Activated CD8-positive, alpha-beta T cell treated with anti-CD3 and anti-CD28 coated beads for 36 hours (primary cell): ENCODE data around the gene ARSA. TPM values are rescaled to one million over a fixed set of nuclear protein-coding genes. Genes with fewer than 3 reads are reported as not detected.
"Not testable (repeated sequence)": the region's sequence is repeated elsewhere in the genome, so short reads cannot be mapped to it uniquely, and the experiment has no call there.

Source experiments
- ATAC-seq: fragments of 200-7000 bp; cut with Tn5 transposase; one replicate; pipeline ENCODE4 v1.10.0; 2021; ENCODE audit warnings: mild to moderate bottlenecking, moderate library complexity
- CTCF ChIA-PET: fragments of 350-600 bp; sonication (Branson Sonifier 250); formaldehyde crosslinking; loops from one replicate; lab custom pipeline; 2021; ENCODE audit warnings: antibody characterized with exemption; lab: Charles Lee
- POLR2A ChIA-PET: fragments of 350-600 bp; sonication (Branson Sonifier 250); formaldehyde crosslinking; loops from one replicate; lab custom pipeline; 2021; ENCODE audit warnings: antibody characterized with exemption; lab: Charles Lee
- DNase-seq: peaks from one replicate; pipeline ENCODE4 v3.0.0-alpha.2; 2020
- H3K27ac Mint-ChIP-seq: one replicate; pipeline ENCODE4 v1.8.0; 2021; ENCODE audit warnings: mild to moderate bottlenecking, mixed read lengths
- H3K27me3 Mint-ChIP-seq: one replicate; pipeline ENCODE4 v1.8.0; 2021; ENCODE audit warnings: mixed read lengths
- H3K36me3 Mint-ChIP-seq: one replicate; pipeline ENCODE4 v1.8.0; 2021; ENCODE audit warnings: low read depth, mixed read lengths
- H3K4me1 Mint-ChIP-seq: one replicate; pipeline ENCODE4 v1.8.0; 2021; ENCODE audit warnings: low read depth, mixed read lengths
- H3K4me3 Mint-ChIP-seq: one replicate; pipeline ENCODE4 v1.8.0; 2021; ENCODE audit warnings: mild to moderate bottlenecking, moderate library complexity, mixed read lengths
- H3K9me3 Mint-ChIP-seq: one replicate; pipeline ENCODE4 v1.8.0; 2021; ENCODE audit warnings: mixed read lengths
- CTCF ChIP-seq: fragments of 200-600 bp; IDR thresholded peaks from one replicate; pipeline ENCODE4 v1.8.0; 2022; ENCODE audit warnings: antibody characterized with exemption, mild to moderate bottlenecking
- intact Hi-C: fragments of 100-400 bp; cut with micrococcal nuclease; formaldehyde crosslinking; loops from one replicate; pipeline ENCODE4 v1.10.0; 2022
- total RNA-seq, 2 experiments: library from RNA; stranded (reverse); gene quantifications; one replicate each; pipeline ENCODE4 v1.2.3, GENCODE V29; 2021

The ARSA gene
- total RNA-seq, 2 experiments from 2014 or later, result 11.6 to 11.8 TPM

- Mint-ChIP-seq H3K27ac (no peak overlapping the region), H3K36me3 (peaks cover 1% of the 10 kb centered on the region), H3K27me3 (peaks cover 5% of the 10 kb centered on the region), H3K9me3 (peaks cover 2% of the 10 kb centered on the region), H3K4me3 (no peak overlapping the region), H3K4me1 (no peaks in the 10 kb centered on the region)
- no peak for ATAC-seq
- ChIA-PET POLR2A (no interaction called here), CTCF (no interaction called here)
- no peak for DNase-seq
- TF ChIP-seq CTCF, result no peak
- intact Hi-C loops, result no loop called here
Measured at GRCh38 chr22:50653256-50653655, 25.3 kb upstream of the ARSA start.

- CTCF ChIA-PET, POLR2A ChIA-PET, H3K9me3 Mint-ChIP-seq, intact Hi-C loops, H3K27ac Mint-ChIP-seq, H3K36me3 Mint-ChIP-seq, ATAC-seq, DNase-seq, H3K4me1 Mint-ChIP-seq, H3K4me3 Mint-ChIP-seq, H3K27me3 Mint-ChIP-seq: not testable (repeated sequence)
Measured at GRCh38 chr22:50643821-50644101, 15.8 kb upstream of the ARSA start.

- H3K4me3 Mint-ChIP-seq, ATAC-seq, DNase-seq, H3K27me3 Mint-ChIP-seq, H3K4me1 Mint-ChIP-seq, intact Hi-C loops, CTCF ChIA-PET, H3K36me3 Mint-ChIP-seq, H3K27ac Mint-ChIP-seq, H3K9me3 Mint-ChIP-seq: not testable (repeated sequence)
- POLR2A ChIA-PET, result interaction anchor here (0.7 kb wide), 1 partner anchor 405 kb away, joined by 4 read pairs; no protein-coding TSS in a partner anchor
Measured at GRCh38 chr22:50643021-50643820, 15.3 kb upstream of the ARSA start.

- peak; percentile 20 for DNase-seq
- no peak for TF ChIP-seq CTCF
- ChIA-PET POLR2A (interaction anchor here (0.7 kb wide), 1 partner anchor 404 kb away, joined by 4 read pairs; no protein-coding TSS in a partner anchor), CTCF (interaction anchor here (0.6 to 1.9 kb wide), 3 partner anchors 21 to 188 kb away, joined by 3 to 8 read pairs (median 3); no protein-coding TSS in a partner anchor)
- no peaks in the 10 kb centered on the region for H3K36me3 Mint-ChIP-seq
- ATAC-seq, result peak; percentile 30
- no peak overlapping the region for H3K4me3 Mint-ChIP-seq
- H3K27ac Mint-ChIP-seq, result no peak overlapping the region
- H3K4me1 Mint-ChIP-seq, result no peaks in the 10 kb centered on the region
- peaks cover 8% of the 10 kb centered on the region for H3K27me3 Mint-ChIP-seq
- intact Hi-C loops, result no loop called here
- H3K9me3 Mint-ChIP-seq, result no peaks in the 10 kb centered on the region
Measured at GRCh38 chr22:50641696-50642607, 14.0 kb upstream of the ARSA start.

- peaks cover 4% of the 10 kb centered on the region for H3K27me3 Mint-ChIP-seq
- H3K36me3 Mint-ChIP-seq, result no peaks in the 10 kb centered on the region
- H3K4me3 Mint-ChIP-seq, result no peak overlapping the region
- no peaks in the 10 kb centered on the region for H3K9me3 Mint-ChIP-seq
- H3K4me1 Mint-ChIP-seq, result no peaks in the 10 kb centered on the region
- ATAC-seq (no peak), DNase-seq (no peak)
- intact Hi-C loops, result no loop called here
- ChIA-PET POLR2A (interaction anchor here (0.6 kb wide), 2 partner anchors 11 to 27 kb away, joined by 3 read pairs; no protein-coding TSS in a partner anchor), CTCF (interaction anchor here (0.6 to 1.9 kb wide), 3 partner anchors 20 to 187 kb away, joined by 3 to 8 read pairs (median 3); no protein-coding TSS in a partner anchor)
- TF ChIP-seq CTCF, result no peak
- H3K27ac Mint-ChIP-seq, result no peak overlapping the region
Measured at GRCh38 chr22:50640857-50641647, 13.1 kb upstream of the ARSA start.

- ChIA-PET CTCF (interaction anchor here (1.9 kb wide), 1 partner anchor 19 kb away, joined by 8 read pairs; no protein-coding TSS in a partner anchor), POLR2A (interaction anchor here (0.6 kb wide), 1 partner anchor 10 kb away, joined by 3 read pairs; no protein-coding TSS in a partner anchor)
- intact Hi-C loops, ATAC-seq, H3K27ac Mint-ChIP-seq, H3K4me3 Mint-ChIP-seq, H3K27me3 Mint-ChIP-seq, H3K4me1 Mint-ChIP-seq, DNase-seq, H3K36me3 Mint-ChIP-seq, H3K9me3 Mint-ChIP-seq: not testable (repeated sequence)
Measured at GRCh38 chr22:50640296-50640695, 12.3 kb upstream of the ARSA start.
